RWPE2 (cell line): ENCODE results near the gene KRT83.

ENCODE experiments used
- ATAC-seq: fragments of 200-7000 bp; cut with Tn5 transposase; 3 replicates; pipeline ENCODE4 v1.9.1; 2021; ENCODE audit warnings: low read depth
- DNase-seq: peaks from one replicate; pipeline ENCODE4 v3.0.0-alpha.2; 2020; ENCODE audit warnings: low spot score
- H3K27ac ChIP-seq: fragments of 450-650 bp; 2 replicates; pipeline ENCODE4 v1.5.1; 2017; ENCODE audit warnings: mild to moderate bottlenecking; ENCODE audit not compliant: poor library complexity, severe bottlenecking
- H3K27me3 ChIP-seq: fragments of 250-450 bp; sonication (Bioruptor Pico); 2 replicates; pipeline ENCODE4 v1.5.1; 2021; ENCODE audit warnings: mild to moderate bottlenecking, moderate library complexity; ENCODE audit not compliant: insufficient read depth, poor library complexity, severe bottlenecking
- H3K36me3 ChIP-seq: fragments of 250-450 bp; sonication (Bioruptor Pico); 2 replicates; pipeline ENCODE4 v1.5.1; 2020; ENCODE audit warnings: low read depth, mild to moderate bottlenecking, moderate library complexity
- H3K4me1 ChIP-seq: fragments of 250-450 bp; sonication (Bioruptor Pico); 2 replicates; pipeline ENCODE4 v1.5.1; 2021; ENCODE audit warnings: mild to moderate bottlenecking, moderate library complexity; ENCODE audit not compliant: insufficient read depth, poor library complexity, severe bottlenecking
- H3K4me3 ChIP-seq: fragments of 250-450 bp; sonication (Bioruptor Pico); 2 replicates; pipeline ENCODE4 v1.5.1; 2021; ENCODE audit warnings: mild to moderate bottlenecking, moderate library complexity; ENCODE audit not compliant: severe bottlenecking
- H3K9me3 ChIP-seq: fragments of 250-450 bp; sonication (Bioruptor Pico); 2 replicates; pipeline ENCODE4 v1.5.1; 2021; ENCODE audit warnings: mild to moderate bottlenecking, moderate library complexity; ENCODE audit not compliant: severe bottlenecking
- CTCF ChIP-seq: fragments of 450-650 bp; IDR thresholded peaks from one replicate; pipeline ENCODE4 v1.5.1; 2017; ENCODE audit warnings: mild to moderate bottlenecking, moderate library complexity; ENCODE audit not compliant: poor library complexity, severe bottlenecking

The KRT83 gene

GRCh38 chr12:52300796-52301691 lies 20.2 kb downstream of the KRT83 start:
- Histone ChIP-seq H3K27ac (no peak overlapping the region), H3K9me3 (no peaks in the 10 kb centered on the region), H3K36me3 (no peaks in the 10 kb centered on the region), H3K4me1 (no peaks in the 10 kb centered on the region), H3K27me3 (no peaks in the 10 kb centered on the region), H3K4me3 (no peak overlapping the region)
- ATAC-seq (no peak), DNase-seq (no peak)
- TF ChIP-seq CTCF: no peak

GRCh38 chr12:52298677-52299190 lies 22.5 kb downstream of the KRT83 start:
- TF ChIP-seq CTCF: no peak
- ATAC-seq: no peak
- no peaks in the 10 kb centered on the region for H3K4me1 ChIP-seq
- no peaks in the 10 kb centered on the region for H3K9me3 ChIP-seq
- H3K4me3 ChIP-seq: no peak overlapping the region
- no peak overlapping the region for H3K27ac ChIP-seq
- no peak for DNase-seq
- no peaks in the 10 kb centered on the region for H3K36me3 ChIP-seq
- no peaks in the 10 kb centered on the region for H3K27me3 ChIP-seq

GRCh38 chr12:52296572-52297215 lies 24.5 kb downstream of the KRT83 start:
- no peak for ATAC-seq
- Histone ChIP-seq H3K27ac (no peak overlapping the region), H3K36me3 (no peaks in the 10 kb centered on the region), H3K4me1 (no peaks in the 10 kb centered on the region), H3K9me3 (no peaks in the 10 kb centered on the region), H3K27me3 (no peaks in the 10 kb centered on the region), H3K4me3 (no peak overlapping the region)
- no peak for TF ChIP-seq CTCF
- peak; percentile 22 for DNase-seq

- H3K4me3 ChIP-seq: no peak overlapping the region
- H3K4me1 ChIP-seq: no peaks in the 10 kb centered on the region
- DNase-seq: no peak
- H3K27me3 ChIP-seq: no peaks in the 10 kb centered on the region
- TF ChIP-seq CTCF: no peak
- ATAC-seq: no peak
- H3K27ac ChIP-seq: no peak overlapping the region
- no peaks in the 10 kb centered on the region for H3K9me3 ChIP-seq
- no peaks in the 10 kb centered on the region for H3K36me3 ChIP-seq
Observed at GRCh38 chr12:52295663-52296062, 25.5 kb downstream of the KRT83 start.
